Stomach smooth muscle (tissue), 2 donors: ENCODE measurements around the gene CENPF.

Experiments used
- H3K27ac ChIP-seq: one replicate; pipeline ENCODE4 v1.7.0; 2013; ENCODE audit warnings: mild to moderate bottlenecking, low read length, inconsistent platforms
- H3K27me3 ChIP-seq, 2 donors: one replicate each; pipeline ENCODE4 v1.7.0; 2013; ENCODE audit warnings: low read length in 2 of 2; ENCODE audit not compliant: insufficient read depth in 2 of 2, control insufficient read depth in 1 of 2
- H3K36me3 ChIP-seq, 2 donors: one replicate each; pipeline ENCODE4 v1.7.0; 2013; ENCODE audit warnings: low read length in 2 of 2; ENCODE audit not compliant: control insufficient read depth in 2 of 2, insufficient read depth in 2 of 2
- H3K4me1 ChIP-seq: one replicate; pipeline ENCODE4 v1.7.0; 2013; ENCODE audit warnings: low read length; ENCODE audit not compliant: control insufficient read depth, insufficient read depth
- H3K4me3 ChIP-seq, 2 donors: one replicate each; pipeline ENCODE4 v1.7.0; 2013; ENCODE audit warnings: low read length in 2 of 2
- H3K9ac ChIP-seq, 2 donors: one replicate each; pipeline ENCODE4 v1.7.0; 2013; ENCODE audit warnings: low read length in 2 of 2, mild to moderate bottlenecking in 1 of 2
- H3K9me3 ChIP-seq, 2 donors: one replicate each; pipeline ENCODE4 v1.7.0; 2013; ENCODE audit warnings: low read length in 2 of 2; ENCODE audit not compliant: control insufficient read depth in 2 of 2
- donor health status: healthy.
- donor health status: Pancreatic carcinoma.

Gene CENPF

GRCh38 chr1:214640431-214641213 lies 37.6 kb downstream of the CENPF start:
- no peak overlapping the region for H3K9ac ChIP-seq
- no peaks in the 10 kb centered on the region for H3K36me3 ChIP-seq
- H3K27me3 ChIP-seq, result no peaks in the 10 kb centered on the region
- no peaks in the 10 kb centered on the region for H3K9me3 ChIP-seq
- no peaks in the 10 kb centered on the region for H3K4me1 ChIP-seq
- H3K4me3 ChIP-seq, result no peak overlapping the region
- no peak overlapping the region for H3K27ac ChIP-seq

GRCh38 chr1:214641214-214641895 lies 38.4 kb downstream of the CENPF start:
- Histone ChIP-seq H3K4me1 (no peaks in the 10 kb centered on the region), H3K9ac (no peak overlapping the region), H3K36me3 (no peaks in the 10 kb centered on the region), H3K27ac (no peak overlapping the region), H3K9me3 (no peaks in the 10 kb centered on the region), H3K27me3 (no peaks in the 10 kb centered on the region), H3K4me3 (no peak overlapping the region)

GRCh38 chr1:214643030-214643429 lies 40.0 kb downstream of the CENPF start:
- no peaks in the 10 kb centered on the region for H3K36me3 ChIP-seq
- H3K4me1 ChIP-seq, result no peaks in the 10 kb centered on the region
- no peak overlapping the region for H3K4me3 ChIP-seq
- no peaks in the 10 kb centered on the region for H3K27me3 ChIP-seq
- H3K27ac ChIP-seq, result no peak overlapping the region
- H3K9ac ChIP-seq, result no peak overlapping the region
- no peaks in the 10 kb centered on the region for H3K9me3 ChIP-seq

GRCh38 chr1:214645712-214646111 lies 42.7 kb downstream of the CENPF start:
- no peak overlapping the region for H3K4me3 ChIP-seq
- no peaks in the 10 kb centered on the region for H3K9me3 ChIP-seq

GRCh38 chr1:214648801-214649200 lies 45.8 kb downstream of the CENPF start:
- no peak overlapping the region for H3K27ac ChIP-seq
- no peaks in the 10 kb centered on the region for H3K36me3 ChIP-seq
- no peak overlapping the region for H3K9ac ChIP-seq
- no peaks in the 10 kb centered on the region for H3K27me3 ChIP-seq
- H3K9me3 ChIP-seq, result no peaks in the 10 kb centered on the region
- no peak overlapping the region for H3K4me3 ChIP-seq
- no peaks in the 10 kb centered on the region for H3K4me1 ChIP-seq

More at GRCh38 chr1:214645712-214646111, 42.7 kb downstream of the CENPF start:
- H3K4me1 ChIP-seq, result no peaks in the 10 kb centered on the region
- H3K27ac ChIP-seq, result no peak overlapping the region
- no peak overlapping the region for H3K9ac ChIP-seq
- H3K27me3 ChIP-seq, result no peaks in the 10 kb centered on the region
- H3K36me3 ChIP-seq, result no peaks in the 10 kb centered on the region

- Histone ChIP-seq H3K4me3 (no peak overlapping the region), H3K4me1 (no peaks in the 10 kb centered on the region), H3K27me3 (no peaks in the 10 kb centered on the region), H3K9ac (no peak overlapping the region), H3K36me3 (no peaks in the 10 kb centered on the region), H3K9me3 (no peaks in the 10 kb centered on the region), H3K27ac (no peak overlapping the region)
Observed at GRCh38 chr1:214649607-214650006, 46.6 kb downstream of the CENPF start.

GRCh38 chr1:214650664-214651063 lies 47.7 kb downstream of the CENPF start:
- Histone ChIP-seq H3K9ac (no peak overlapping the region), H3K27me3 (no peaks in the 10 kb centered on the region), H3K36me3 (no peaks in the 10 kb centered on the region), H3K9me3 (no peaks in the 10 kb centered on the region), H3K4me1 (no peaks in the 10 kb centered on the region), H3K4me3 (no peak overlapping the region), H3K27ac (no peak overlapping the region)

GRCh38 chr1:214657299-214657698 lies 54.3 kb downstream of the CENPF start:
- Histone ChIP-seq H3K4me3 (no peak overlapping the region), H3K27ac (no peak overlapping the region), H3K36me3 (no peaks in the 10 kb centered on the region), H3K27me3 (no peaks in the 10 kb centered on the region), H3K9ac (no peak overlapping the region), H3K9me3 (no peaks in the 10 kb centered on the region), H3K4me1 (no peaks in the 10 kb centered on the region)

- H3K27ac ChIP-seq, result no peak overlapping the region
- no peak overlapping the region for H3K9ac ChIP-seq
- H3K36me3 ChIP-seq, result no peaks in the 10 kb centered on the region
- no peaks in the 10 kb centered on the region for H3K27me3 ChIP-seq
- no peaks in the 10 kb centered on the region for H3K9me3 ChIP-seq
- H3K4me3 ChIP-seq, result no peak overlapping the region
- H3K4me1 ChIP-seq, result no peaks in the 10 kb centered on the region
Observed at GRCh38 chr1:214658175-214658574, 55.2 kb downstream of the CENPF start.

GRCh38 chr1:214658785-214659184 lies 55.8 kb downstream of the CENPF start:
- Histone ChIP-seq H3K4me1 (no peaks in the 10 kb centered on the region), H3K27ac (no peak overlapping the region), H3K4me3 (no peak overlapping the region), H3K27me3 (no peaks in the 10 kb centered on the region), H3K9me3 (no peaks in the 10 kb centered on the region), H3K9ac (no peak overlapping the region), H3K36me3 (no peaks in the 10 kb centered on the region)

- Histone ChIP-seq H3K9ac (no peak overlapping the region), H3K4me1 (no peaks in the 10 kb centered on the region), H3K4me3 (no peak overlapping the region), H3K9me3 (no peaks in the 10 kb centered on the region), H3K27ac (no peak overlapping the region), H3K36me3 (no peaks in the 10 kb centered on the region), H3K27me3 (no peaks in the 10 kb centered on the region)
Observed at GRCh38 chr1:214660190-214660589, 57.2 kb downstream of the CENPF start.
